ENCODE measurements around the gene SPATC1L.

The SPATC1L gene

DNA sequence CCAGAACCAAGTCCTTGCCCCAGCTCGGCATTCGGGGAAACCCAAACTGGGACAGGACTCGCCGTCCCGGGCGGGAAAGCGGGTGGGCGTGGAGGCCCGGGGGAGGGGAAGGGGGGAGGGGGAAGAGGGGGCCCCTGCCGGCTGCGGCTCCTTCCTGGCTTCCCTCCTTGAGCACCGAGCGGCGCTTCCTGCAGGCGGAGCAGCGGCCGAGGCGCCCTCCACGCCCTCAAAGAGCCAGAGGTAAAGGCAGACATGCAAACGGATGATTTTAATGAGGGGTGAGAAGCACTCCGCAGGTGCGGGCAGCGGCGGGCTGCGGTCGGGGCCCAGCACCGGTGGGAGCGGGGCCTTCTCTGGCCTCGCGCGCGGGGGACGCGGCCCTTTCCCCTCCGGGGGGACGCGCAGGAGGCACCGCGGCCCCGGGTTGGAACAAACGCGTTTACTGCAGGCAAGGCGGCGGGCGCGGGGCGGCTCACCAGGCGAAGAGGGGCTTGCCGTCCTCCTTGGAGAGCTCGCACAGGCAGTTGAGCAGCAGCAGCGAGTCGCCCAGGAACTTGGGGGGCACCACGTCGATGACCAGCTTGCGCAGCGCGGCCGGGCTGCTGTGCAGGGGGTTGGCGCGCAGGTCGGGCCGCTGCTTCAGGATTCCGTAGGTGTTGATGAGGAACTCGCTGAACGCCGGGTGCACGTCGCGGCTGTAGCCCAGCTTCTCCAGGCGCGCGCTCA lies 23.2 kb downstream of the SPATC1L start:
- DNase-seq = no peak

DNA sequence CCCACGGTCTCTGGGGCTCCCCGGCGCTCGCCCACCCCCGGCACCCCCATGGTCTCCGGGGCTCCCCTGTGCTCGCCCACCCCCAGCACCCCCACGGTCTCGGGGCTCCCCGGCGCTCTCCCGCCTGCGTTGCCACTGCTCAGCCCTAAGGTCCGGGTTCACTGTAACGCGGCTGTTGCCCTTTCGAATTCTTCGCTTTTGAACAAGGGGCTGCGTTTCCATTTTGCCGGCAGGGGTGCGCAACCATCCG lies 23.7 kb downstream of the SPATC1L start:
- no peak for DNase-seq

DNA sequence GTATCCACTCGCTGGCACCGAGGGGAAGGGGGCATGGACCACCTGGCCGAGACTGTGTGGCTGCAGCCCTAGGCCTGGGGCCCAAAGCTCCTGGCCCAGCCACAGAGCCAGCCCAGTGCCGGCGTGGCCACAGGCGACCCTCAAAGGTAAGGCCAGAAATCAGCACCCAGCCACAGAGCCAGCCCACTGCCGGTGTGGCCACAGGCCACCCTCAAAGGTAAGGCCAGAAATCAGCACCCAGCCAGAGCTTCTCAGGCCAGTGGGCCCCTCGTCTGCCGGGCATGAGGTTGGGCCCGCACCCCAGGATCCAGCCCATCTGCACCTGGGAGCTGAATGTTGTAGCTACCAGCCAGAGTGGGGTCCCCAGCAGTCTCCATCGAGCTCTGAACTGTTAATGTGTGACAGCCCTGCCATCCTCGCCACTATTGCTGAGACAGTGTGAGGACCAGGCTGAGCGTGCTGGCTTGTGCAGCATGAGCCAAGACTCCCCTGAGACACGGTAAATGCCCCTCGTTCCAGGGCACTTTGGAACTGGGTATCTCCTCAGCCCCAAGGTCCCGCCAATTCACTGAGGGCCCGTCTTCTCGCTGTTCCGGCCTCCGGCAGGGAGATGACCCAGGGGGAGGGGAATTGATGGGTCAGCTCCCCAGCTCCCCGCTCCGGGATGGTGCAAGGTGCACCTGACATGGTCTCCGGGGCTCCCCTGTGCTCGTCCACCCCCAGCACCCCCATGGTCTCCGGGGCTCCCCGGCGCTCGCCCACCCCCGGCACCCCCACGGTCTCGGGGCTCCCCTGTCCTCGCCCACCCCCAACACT lies 24.2 kb downstream of the SPATC1L start:
- no peak for DNase-seq

GRCh38 chr21:46159390-46159789 lies 24.9 kb downstream of the SPATC1L start:
- DNase-seq = no peak

- no peak for DNase-seq
Observed at GRCh38 chr21:46158666-46159300, 25.5 kb downstream of the SPATC1L start.

GRCh38 chr21:46157987-46158451 lies 26.2 kb downstream of the SPATC1L start:
- no peak for DNase-seq

DNA sequence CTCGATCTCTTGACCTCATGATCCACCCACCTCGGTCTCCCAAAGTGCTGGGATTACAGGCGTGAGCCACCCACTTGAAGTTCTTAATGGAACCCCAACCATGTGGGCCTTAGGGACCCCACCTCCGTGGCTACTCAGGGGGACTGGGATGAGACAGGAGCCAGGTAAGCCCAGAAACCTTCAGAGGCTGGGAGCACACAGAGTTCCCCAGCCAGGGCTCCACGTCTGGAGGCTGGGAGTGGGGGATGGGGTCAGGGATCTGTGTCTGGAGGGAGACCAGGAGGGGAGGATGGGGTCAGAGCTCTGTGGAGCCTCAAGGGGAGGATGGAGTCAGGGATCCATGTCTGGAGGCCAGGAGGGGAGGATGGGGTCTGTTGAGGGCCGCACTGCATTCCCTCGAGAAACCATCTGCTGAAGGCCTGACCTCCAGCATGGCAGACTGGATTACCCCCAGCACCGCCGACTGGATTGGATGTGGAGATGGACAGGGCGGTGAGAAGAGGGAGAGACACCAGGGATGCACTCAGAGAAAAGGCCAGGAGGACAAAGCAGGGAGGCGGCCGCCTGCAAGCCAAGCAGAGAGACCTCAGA lies 26.8 kb downstream of the SPATC1L start:
- DNase-seq = no peak

GRCh38 chr21:46156678-46157077 lies 27.6 kb downstream of the SPATC1L start:
- DNase-seq = no peak

DNA sequence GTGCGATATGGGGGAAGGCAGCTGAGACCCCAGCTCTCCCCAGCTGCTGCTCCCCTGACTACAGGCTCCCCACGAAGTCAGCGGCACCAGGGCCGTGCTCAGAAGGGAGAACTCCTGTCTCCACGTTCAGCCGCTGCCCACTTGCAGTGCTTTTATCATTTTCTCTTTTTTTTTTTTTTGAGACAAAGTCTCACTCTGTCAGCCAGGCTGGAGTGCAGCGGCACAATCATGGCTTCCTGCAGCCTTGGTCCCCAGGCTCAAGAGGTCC lies 27.9 kb downstream of the SPATC1L start:
- DNase-seq = no peak

GRCh38 chr21:46155514-46156377 lies 28.5 kb downstream of the SPATC1L start, which contains the start of gene FTCD:
TSS of gene FTCD (minus strand) at chr21:46155579. CDS start at chr21:46155523, 56 bp downstream.
- DNase-seq = no peak

- DNase-seq = no peak
Observed at GRCh38 chr21:46154955-46155513, 29.2 kb downstream of the SPATC1L start.

DNA sequence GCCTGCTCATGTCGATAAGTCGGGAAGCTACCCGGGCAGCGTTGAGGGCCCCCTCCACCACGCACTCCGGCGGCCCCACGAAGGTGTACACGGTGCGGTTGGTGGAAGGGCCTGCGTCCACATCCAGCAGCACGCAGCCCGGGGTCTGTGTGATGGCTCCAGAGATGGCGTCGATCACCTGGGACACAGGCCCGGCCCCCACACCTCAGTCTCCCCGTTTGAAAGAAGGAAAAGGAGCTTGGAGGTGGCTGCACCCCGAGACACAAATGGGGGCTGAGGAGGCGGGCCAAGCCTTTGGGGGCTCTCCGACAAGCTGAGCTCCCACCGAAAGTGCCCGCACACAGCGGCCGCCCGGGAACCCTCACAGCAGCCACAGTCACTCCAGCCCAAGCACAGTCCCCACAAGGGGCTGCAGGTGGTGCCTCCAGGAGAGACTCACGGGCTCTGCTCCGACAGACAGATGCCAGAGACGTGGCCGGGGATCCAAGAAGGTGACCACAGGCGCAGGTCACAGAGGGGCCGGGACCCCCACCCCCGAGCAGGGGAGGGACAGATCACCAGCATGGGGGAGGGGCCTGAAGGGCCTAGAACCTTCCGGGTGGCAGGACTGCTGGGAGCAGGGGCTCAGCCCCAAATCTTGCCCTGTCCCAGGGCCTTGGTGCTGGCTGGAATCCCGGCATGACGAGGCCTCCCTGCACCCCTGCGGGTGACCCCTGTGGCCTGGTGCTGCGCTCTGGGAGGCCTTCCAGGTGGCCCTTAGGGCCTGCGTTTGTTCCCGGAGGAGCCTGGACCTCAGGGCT lies 29.9 kb downstream of the SPATC1L start:
- no peak for DNase-seq

DNA sequence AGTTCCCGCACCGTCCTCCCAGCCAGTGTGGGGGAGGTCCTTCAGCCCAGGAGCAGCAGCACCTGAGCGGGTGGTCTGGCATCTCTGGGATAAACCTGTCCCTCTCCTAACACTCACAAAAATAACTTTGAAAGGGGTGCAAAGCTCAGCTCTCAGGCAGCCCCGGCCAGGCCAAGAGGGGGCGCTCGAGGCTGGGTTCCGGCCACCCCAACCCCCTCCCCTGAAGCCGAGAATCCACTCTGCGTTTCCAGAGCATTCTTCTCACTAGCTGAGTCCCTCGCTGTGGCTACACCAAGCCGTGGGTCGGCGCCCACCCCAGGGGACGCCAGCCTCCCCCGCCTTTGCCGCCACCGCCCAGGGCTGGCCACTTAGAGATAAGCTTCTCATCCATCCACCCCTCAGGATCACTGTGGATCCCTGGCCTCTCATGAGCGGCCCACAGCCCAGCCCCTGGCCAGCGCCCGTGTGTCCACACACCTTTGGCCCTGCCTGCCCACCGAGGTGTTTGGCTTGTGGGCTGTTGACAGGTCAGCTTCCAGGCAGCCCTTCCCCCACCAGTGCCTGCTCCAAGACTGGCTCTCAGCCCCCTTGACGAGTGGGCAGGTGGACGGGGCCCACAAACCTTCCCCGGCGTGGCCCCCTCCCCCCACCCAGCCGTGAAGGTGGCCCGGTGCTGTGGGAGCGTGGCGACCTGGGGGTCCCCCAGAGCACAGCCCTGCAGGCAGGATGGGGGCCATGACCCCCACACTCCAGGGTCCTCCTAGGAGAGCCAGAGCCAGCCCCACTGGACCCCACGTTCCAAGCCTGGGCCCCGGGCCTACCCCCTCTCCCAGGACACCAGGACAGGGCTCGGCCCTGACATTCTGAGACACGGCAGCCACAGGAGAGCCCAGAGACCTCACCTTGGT lies 30.8 kb downstream of the SPATC1L start:
- DNase-seq = no peak

GRCh38 chr21:46152927-46153246 lies 31.4 kb downstream of the SPATC1L start:
- no peak for DNase-seq

DNA sequence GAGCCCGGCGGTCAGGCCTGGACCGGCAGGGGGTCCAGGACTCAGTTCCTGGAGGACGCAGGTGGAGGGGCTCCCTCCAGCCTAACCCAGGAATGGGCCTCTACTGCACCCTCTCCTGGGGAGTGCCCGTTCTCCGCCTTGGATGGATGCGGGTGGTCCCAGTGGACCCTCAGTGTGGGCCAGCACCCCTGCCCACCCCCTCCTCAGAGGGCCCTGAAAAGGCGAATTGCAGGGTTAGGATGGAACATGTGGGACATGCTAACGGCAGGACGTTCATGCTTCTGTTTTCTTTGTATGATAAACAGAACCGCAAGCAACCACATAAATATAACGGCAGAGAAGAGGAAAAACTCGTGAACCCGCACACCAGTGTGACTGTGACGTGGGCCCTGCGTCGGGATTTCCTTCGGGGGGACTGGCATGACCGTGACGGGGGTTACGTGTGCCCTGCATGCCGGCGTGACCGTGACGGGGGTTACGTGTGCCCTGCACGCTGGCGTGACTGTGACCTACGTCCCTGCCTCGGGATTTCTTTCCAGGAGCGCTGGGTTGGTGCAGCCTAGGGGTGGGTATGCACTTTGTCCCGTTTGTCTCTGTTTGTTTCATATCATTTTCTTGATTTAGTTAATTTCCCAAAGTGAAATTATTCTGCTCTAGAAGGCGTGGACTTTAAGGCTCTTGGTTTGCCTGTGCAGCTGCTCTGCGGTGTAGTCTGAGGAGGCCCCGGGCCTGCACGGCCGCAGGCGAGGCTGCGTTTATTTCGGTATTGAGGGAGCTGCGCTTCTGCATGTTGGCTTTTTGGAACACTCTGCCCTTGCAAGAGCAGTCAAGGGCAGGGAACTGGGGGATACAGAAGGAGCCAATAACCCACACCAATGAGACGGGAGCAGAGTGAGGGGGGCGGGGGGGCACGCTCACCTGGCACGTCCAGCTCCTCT lies 32.0 kb downstream of the SPATC1L start:
- DNase-seq = no peak

- no peak for DNase-seq
Observed at GRCh38 chr21:46151261-46151988, 32.8 kb downstream of the SPATC1L start.

GRCh38 chr21:46150491-46151121 lies 33.7 kb downstream of the SPATC1L start:
- DNase-seq = no peak

GRCh38 chr21:46150073-46150472 lies 34.2 kb downstream of the SPATC1L start:
- DNase-seq = no peak
